ENCODE data around the gene MLLT10. TPM values are rescaled to one million over a fixed set of nuclear protein-coding genes. Genes with fewer than 3 reads are reported as not detected.

Gene MLLT10
- total and polyA plus RNA-seq, 9 of the 15 experiments (the other 6 are each of a cell fraction or from before 2014, with no cell fraction given) = 18.8 to 81.4 (median 64.2) TPM

DNA sequence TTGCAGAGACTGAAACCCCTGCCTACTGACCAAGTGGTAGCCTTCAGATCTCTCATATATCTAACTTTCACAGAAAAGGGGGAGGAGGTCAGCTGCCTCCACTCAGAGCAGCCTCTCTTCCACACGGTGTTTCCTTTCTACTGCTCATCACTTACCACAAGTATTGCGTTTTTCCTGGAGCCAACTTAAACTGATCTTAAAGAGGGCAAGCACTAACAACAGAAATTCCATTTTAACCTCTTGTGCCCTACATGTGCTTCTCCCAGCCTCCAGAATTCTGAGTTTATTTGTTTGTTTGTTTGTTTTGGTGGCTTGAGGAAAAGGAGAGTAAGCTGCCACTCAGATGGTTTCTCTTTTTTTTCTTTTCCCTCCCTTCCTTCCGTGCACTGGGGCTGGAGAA, 27.7 kb upstream of the MLLT10 start:
- peaks cover 4 to 5% of the 10 kb centered on the region in 2 experiments; a peak in 3 of 5 replicates for H3K4me1 ChIP-seq (replicated peaks in 1 of 2; ENCODE audit: control insufficient read depth in 2 of 2, insufficient read depth in 2 of 2, low read length in 2 of 2)
- in situ Hi-C loops (cut with MboI) = loop anchor here (5.0 kb wide), 1 partner anchor 231 kb away; no protein-coding TSS in a partner anchor
- H4K20me1 ChIP-seq (replicated peaks; ENCODE audit: control insufficient read depth, insufficient read depth, low read length) = no peaks in the 10 kb centered on the region
- no peak overlapping the region for H3K27ac ChIP-seq (ENCODE audit: extremely low read depth, low read depth, low read length)
- DNase-seq (ENCODE audit: extremely low read depth in 1 of 4, low spot score in 3 of 4) (no peak), ATAC-seq (peak; percentile 58), FAIRE-seq (no peak)
- POLR2A ChIA-PET = interaction anchor here (0.7 kb wide), 2 partner anchors 8 to 15 kb away, joined by 3 to 5 read pairs; no protein-coding TSS in a partner anchor
- CTCF ChIA-PET (ENCODE audit: low intra/inter-chr PET ratio) = no interaction called here
- no peaks in the 10 kb centered on the region for H3K9me3 ChIP-seq (replicated peaks; ENCODE audit: control insufficient read depth, insufficient read depth, low read depth, low read length)
- H2AFZ ChIP-seq (ENCODE audit: low read depth, low read length) = peak overlapping the region; percentile 35
- no peaks in the 10 kb centered on the region for H3K9me1 ChIP-seq (ENCODE audit: control insufficient read depth, insufficient read depth, low read length)
- H3K4me3 ChIP-seq = no peak overlapping the region
- H3K79me2 ChIP-seq (ENCODE audit: control insufficient read depth, insufficient read depth, low read length) = no peaks in the 10 kb centered on the region
- H3K36me3 ChIP-seq (ENCODE audit: control insufficient read depth, insufficient read depth, low read length) = no peaks in the 10 kb centered on the region
- intact Hi-C loops (cut with micrococcal nuclease) = no loop called here
- BruUV-seq (replicated peaks) = no TSS peak
- 17% methylated on average over 3 of the region's 3 CpGs for WGBS (ENCODE audit: insufficient coverage, low coverage, missing lambda C conversion rate)
- no peaks in the 10 kb centered on the region for H3K27me3 ChIP-seq (ENCODE audit: control insufficient read depth in 2 of 2, insufficient read depth in 2 of 2, low read length in 2 of 2)
- no peak overlapping the region for H3K4me2 ChIP-seq (ENCODE audit: insufficient read depth, low read length)
- H3K9ac ChIP-seq (ENCODE audit: insufficient read depth in 1 of 2, low read depth in 2 of 2, low read length in 2 of 2) = no peak overlapping the region
- TF ChIP-seq SOX6 (IDR thresholded peaks at IDR 0.05) = no peak
- no peak for TF ChIP-seq ZNF75A (CRISPR knock-in tag; IDR thresholded peaks at IDR 0.05)
- no peak for TF ChIP-seq BACH1 (tag; IDR thresholded peaks at IDR 0.05)
- TF ChIP-seq KAT7 (CRISPR knock-in tag; IDR thresholded peaks at IDR 0.05; ENCODE audit: borderline replicate concordance) = no peak
- TF ChIP-seq ZSCAN32 (CRISPR knock-in tag; IDR thresholded peaks at IDR 0.05) = no peak
- TF ChIP-seq ZNF282 (CRISPR knock-in tag; IDR thresholded peaks at IDR 0.05) = no peak
- TF ChIP-seq, protein P1, sequence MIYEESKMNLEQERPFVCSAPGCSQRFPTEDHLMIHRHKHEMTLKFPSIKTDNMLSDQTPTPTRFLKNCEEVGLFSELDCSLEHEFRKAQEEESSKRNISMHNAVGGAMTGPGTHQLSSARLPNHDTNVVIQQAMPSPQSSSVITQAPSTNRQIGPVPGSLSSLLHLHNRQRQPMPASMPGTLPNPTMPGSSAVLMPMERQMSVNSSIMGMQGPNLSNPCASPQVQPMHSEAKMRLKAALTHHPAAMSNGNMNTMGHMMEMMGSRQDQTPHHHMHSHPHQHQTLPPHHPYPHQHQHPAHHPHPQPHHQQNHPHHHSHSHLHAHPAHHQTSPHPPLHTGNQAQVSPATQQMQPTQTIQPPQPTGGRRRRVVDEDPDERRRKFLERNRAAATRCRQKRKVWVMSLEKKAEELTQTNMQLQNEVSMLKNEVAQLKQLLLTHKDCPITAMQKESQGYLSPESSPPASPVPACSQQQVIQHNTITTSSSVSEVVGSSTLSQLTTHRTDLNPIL (CRISPR knock-in tag; IDR thresholded peaks at IDR 0.05) = no peak
- TF ChIP-seq, protein P2, sequence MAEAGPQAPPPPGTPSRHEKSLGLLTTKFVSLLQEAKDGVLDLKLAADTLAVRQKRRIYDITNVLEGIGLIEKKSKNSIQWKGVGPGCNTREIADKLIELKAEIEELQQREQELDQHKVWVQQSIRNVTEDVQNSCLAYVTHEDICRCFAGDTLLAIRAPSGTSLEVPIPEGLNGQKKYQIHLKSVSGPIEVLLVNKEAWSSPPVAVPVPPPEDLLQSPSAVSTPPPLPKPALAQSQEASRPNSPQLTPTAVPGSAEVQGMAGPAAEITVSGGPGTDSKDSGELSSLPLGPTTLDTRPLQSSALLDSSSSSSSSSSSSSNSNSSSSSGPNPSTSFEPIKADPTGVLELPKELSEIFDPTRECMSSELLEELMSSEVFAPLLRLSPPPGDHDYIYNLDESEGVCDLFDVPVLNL (CRISPR knock-in tag; IDR thresholded peaks at IDR 0.05; ENCODE audit: low read depth) = no peak
- no peak for TF ChIP-seq ZNF696 (CRISPR knock-in tag; conservative IDR thresholded peaks at IDR 0.05)
- no peak for TF ChIP-seq MCM7 (IDR thresholded peaks at IDR 0.05)
- TF ChIP-seq KAT8 (IDR thresholded peaks at IDR 0.05; ENCODE audit: low read depth) = no peak
- TF ChIP-seq, protein P3, sequence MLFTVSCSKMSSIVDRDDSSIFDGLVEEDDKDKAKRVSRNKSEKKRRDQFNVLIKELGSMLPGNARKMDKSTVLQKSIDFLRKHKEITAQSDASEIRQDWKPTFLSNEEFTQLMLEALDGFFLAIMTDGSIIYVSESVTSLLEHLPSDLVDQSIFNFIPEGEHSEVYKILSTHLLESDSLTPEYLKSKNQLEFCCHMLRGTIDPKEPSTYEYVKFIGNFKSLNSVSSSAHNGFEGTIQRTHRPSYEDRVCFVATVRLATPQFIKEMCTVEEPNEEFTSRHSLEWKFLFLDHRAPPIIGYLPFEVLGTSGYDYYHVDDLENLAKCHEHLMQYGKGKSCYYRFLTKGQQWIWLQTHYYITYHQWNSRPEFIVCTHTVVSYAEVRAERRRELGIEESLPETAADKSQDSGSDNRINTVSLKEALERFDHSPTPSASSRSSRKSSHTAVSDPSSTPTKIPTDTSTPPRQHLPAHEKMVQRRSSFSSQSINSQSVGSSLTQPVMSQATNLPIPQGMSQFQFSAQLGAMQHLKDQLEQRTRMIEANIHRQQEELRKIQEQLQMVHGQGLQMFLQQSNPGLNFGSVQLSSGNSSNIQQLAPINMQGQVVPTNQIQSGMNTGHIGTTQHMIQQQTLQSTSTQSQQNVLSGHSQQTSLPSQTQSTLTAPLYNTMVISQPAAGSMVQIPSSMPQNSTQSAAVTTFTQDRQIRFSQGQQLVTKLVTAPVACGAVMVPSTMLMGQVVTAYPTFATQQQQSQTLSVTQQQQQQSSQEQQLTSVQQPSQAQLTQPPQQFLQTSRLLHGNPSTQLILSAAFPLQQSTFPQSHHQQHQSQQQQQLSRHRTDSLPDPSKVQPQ (CRISPR knock-in tag; IDR thresholded peaks at IDR 0.05; ENCODE audit: borderline replicate concordance) = no peak
- no peak for TF ChIP-seq HOXB6 (CRISPR knock-in tag; IDR thresholded peaks at IDR 0.05; ENCODE audit: borderline replicate concordance)
- no peak for TF ChIP-seq CTBP1 (IDR thresholded peaks at IDR 0.05; ENCODE audit: borderline replicate concordance)
- TF ChIP-seq GATAD2B (IDR thresholded peaks at IDR 0.05; ENCODE audit: borderline replicate concordance) = no peak
- TF ChIP-seq, protein P4, sequence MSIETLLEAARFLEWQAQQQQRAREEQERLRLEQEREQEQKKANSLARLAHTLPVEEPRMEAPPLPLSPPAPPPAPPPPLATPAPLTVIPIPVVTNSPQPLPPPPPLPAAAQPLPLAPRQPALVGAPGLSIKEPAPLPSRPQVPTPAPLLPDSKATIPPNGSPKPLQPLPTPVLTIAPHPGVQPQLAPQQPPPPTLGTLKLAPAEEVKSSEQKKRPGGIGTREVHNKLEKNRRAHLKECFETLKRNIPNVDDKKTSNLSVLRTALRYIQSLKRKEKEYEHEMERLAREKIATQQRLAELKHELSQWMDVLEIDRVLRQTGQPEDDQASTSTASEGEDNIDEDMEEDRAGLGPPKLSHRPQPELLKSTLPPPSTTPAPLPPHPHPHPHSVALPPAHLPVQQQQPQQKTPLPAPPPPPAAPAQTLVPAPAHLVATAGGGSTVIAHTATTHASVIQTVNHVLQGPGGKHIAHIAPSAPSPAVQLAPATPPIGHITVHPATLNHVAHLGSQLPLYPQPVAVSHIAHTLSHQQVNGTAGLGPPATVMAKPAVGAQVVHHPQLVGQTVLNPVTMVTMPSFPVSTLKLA (conservative IDR thresholded peaks at IDR 0.05) = no peak
- no peak for TF ChIP-seq GTF2A2 (tag; IDR thresholded peaks at IDR 0.05)
- no peak for TF ChIP-seq SIRT6 (IDR thresholded peaks at IDR 0.05; ENCODE audit: low read depth, low read length)
